Adrenal gland (tissue), 5 donors: Measurements from ENCODE around the gene LRRC63.

Experiments
- CTCF ChIP-seq, 6 experiments: fragments of 450-650 bp in 4 of 6; fragments of 200-600 bp in 2 of 6; sonication (generic) in 1 of 6; IDR thresholded peaks; 1 replicate in 5 of 6; 2 replicates in 1 of 6; pipeline versions ENCODE4 v1.5.1 to v1.8.0; 2016 to 2021; ENCODE audit warnings: antibody characterized with exemption in 6 of 6, mild to moderate bottlenecking in 2 of 6, moderate library complexity in 1 of 6
- POLR2A ChIP-seq, 2 donors: fragments of 450-650 bp; IDR thresholded peaks; one replicate each; pipeline ENCODE4 v1.6.1; 2017; ENCODE audit warnings: antibody characterized with exemption in 2 of 2, mild to moderate bottlenecking in 2 of 2, moderate library complexity in 1 of 2
- donor health status: DM: no; HTN: no; CAD: no.

GRCh38 chr13:46173656-46174055, 38.1 kb upstream of the LRRC63 start:
- TF ChIP-seq CTCF (IDR thresholded peaks at IDR 0.05) (no peak), POLR2A (IDR thresholded peaks at IDR 0.05) (no peak)
